Measurements from ENCODE around the gene FIP1L1.

Gene FIP1L1

GRCh38 chr4:53371049-53371448 is 6.4 kb upstream of the FIP1L1 start:
- Histone ChIP-seq H3K79me2 (ENCODE audit: insufficient read depth, low read length) (no peaks in the 10 kb centered on the region), H3K9me3 (ENCODE audit: low read length) (no peaks in the 10 kb centered on the region), H3K9ac (ENCODE audit: low read length) (no peak overlapping the region), H3F3A (ENCODE audit: insufficient read depth, low read length) (no peaks in the 10 kb centered on the region), H3K27ac (ENCODE audit: low read depth, low read length, poor library complexity, severe bottlenecking) (no peak overlapping the region), H3K4me2 (ENCODE audit: low read length) (no peak overlapping the region), H2AFZ (ENCODE audit: low read length) (no peak overlapping the region), H3K9me2 (ENCODE audit: low read depth, low read length) (no peaks in the 10 kb centered on the region; the same call in 1 of the 2 replicates), H4K20me1 (ENCODE audit: insufficient read depth, low read length) (no peaks in the 10 kb centered on the region), H3K4me1 (ENCODE audit: insufficient read depth, low read length, severe bottlenecking) (peaks cover 7% of the 10 kb centered on the region), H3K27me3 (ENCODE audit: insufficient read depth, low read length) (no peaks in the 10 kb centered on the region), H3K36me3 (ENCODE audit: insufficient read depth, low read length) (no peaks in the 10 kb centered on the region), H3K4me3 (ENCODE audit: low read depth, low read length, poor library complexity, severe bottlenecking) (no peak overlapping the region)
- TF ChIP-seq EZH2 (IDR thresholded peaks at IDR 0.05; ENCODE audit: borderline replicate concordance, low read length) = no peak
- TF ChIP-seq, protein P1, sequence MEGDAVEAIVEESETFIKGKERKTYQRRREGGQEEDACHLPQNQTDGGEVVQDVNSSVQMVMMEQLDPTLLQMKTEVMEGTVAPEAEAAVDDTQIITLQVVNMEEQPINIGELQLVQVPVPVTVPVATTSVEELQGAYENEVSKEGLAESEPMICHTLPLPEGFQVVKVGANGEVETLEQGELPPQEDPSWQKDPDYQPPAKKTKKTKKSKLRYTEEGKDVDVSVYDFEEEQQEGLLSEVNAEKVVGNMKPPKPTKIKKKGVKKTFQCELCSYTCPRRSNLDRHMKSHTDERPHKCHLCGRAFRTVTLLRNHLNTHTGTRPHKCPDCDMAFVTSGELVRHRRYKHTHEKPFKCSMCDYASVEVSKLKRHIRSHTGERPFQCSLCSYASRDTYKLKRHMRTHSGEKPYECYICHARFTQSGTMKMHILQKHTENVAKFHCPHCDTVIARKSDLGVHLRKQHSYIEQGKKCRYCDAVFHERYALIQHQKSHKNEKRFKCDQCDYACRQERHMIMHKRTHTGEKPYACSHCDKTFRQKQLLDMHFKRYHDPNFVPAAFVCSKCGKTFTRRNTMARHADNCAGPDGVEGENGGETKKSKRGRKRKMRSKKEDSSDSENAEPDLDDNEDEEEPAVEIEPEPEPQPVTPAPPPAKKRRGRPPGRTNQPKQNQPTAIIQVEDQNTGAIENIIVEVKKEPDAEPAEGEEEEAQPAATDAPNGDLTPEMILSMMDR (IDR thresholded peaks at IDR 0.05; ENCODE audit: low read length) = no peak

GRCh38 chr4:53371843-53372521 is 5.5 kb upstream of the FIP1L1 start:
- TF ChIP-seq, protein P1 (IDR thresholded peaks at IDR 0.05; ENCODE audit: low read length) = no peak
- TF ChIP-seq EZH2 (IDR thresholded peaks at IDR 0.05; ENCODE audit: borderline replicate concordance, low read length) = no peak
- Histone ChIP-seq H3K79me2 (ENCODE audit: insufficient read depth, low read length) (no peaks in the 10 kb centered on the region), H3K9me3 (ENCODE audit: low read length) (no peaks in the 10 kb centered on the region), H3F3A (ENCODE audit: insufficient read depth, low read length) (no peaks in the 10 kb centered on the region), H3K27me3 (ENCODE audit: insufficient read depth, low read length) (no peaks in the 10 kb centered on the region), H3K9me2 (ENCODE audit: low read depth, low read length) (no peaks in the 10 kb centered on the region; the same call in 1 of the 2 replicates), H3K4me3 (ENCODE audit: low read depth, low read length, poor library complexity, severe bottlenecking) (no peak overlapping the region), H3K4me2 (ENCODE audit: low read length) (no peak overlapping the region), H3K27ac (ENCODE audit: low read depth, low read length, poor library complexity, severe bottlenecking) (no peak overlapping the region), H2AFZ (ENCODE audit: low read length) (no peak overlapping the region), H3K4me1 (ENCODE audit: insufficient read depth, low read length, severe bottlenecking) (peaks cover 3% of the 10 kb centered on the region), H3K9ac (ENCODE audit: low read length) (no peak overlapping the region), H3K36me3 (ENCODE audit: insufficient read depth, low read length) (no peaks in the 10 kb centered on the region), H4K20me1 (ENCODE audit: insufficient read depth, low read length) (no peaks in the 10 kb centered on the region)

DNA sequence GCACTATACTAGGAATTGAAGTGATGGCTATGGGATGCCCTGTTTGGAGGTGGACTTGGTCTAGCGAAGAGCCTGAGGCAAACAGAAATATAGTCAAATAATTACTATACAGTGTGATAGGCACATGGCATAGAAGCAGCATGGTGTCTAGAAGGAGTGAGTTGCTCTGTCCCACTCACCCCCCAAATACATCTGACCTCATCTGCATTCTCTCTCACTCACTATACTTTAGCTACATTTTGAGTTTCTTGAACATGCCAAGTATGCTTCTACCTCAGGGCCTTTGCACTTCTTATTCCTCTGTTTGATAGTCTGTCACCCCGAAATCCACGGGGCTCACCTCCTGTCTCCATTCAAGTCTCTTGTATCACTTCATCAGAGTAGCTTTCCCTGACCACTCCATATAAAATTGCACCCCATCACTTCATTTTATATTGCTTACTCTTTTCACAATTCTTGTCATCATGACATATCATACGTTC is 2.6 kb upstream of the FIP1L1 start:
- Histone ChIP-seq H3K4me3 (ENCODE audit: low read depth, low read length, poor library complexity, severe bottlenecking) (no peak overlapping the region), H3K36me3 (ENCODE audit: insufficient read depth, low read length) (peaks cover 4% of the 10 kb centered on the region; the same call in 1 of the 2 replicates), H3K9ac (ENCODE audit: low read length) (no peak overlapping the region), H3K9me2 (ENCODE audit: low read depth, low read length) (no peaks in the 10 kb centered on the region), H3K27ac (ENCODE audit: low read depth, low read length, poor library complexity, severe bottlenecking) (no peak overlapping the region), H3F3A (ENCODE audit: insufficient read depth, low read length) (no peaks in the 10 kb centered on the region), H2AFZ (ENCODE audit: low read length) (no peak overlapping the region), H3K27me3 (ENCODE audit: insufficient read depth, low read length) (no peaks in the 10 kb centered on the region), H3K4me1 (ENCODE audit: insufficient read depth, low read length, severe bottlenecking) (peaks cover 20% of the 10 kb centered on the region), H3K4me2 (ENCODE audit: low read length) (no peak overlapping the region), H3K79me2 (ENCODE audit: insufficient read depth, low read length) (peaks cover 22% of the 10 kb centered on the region), H4K20me1 (ENCODE audit: insufficient read depth, low read length) (no peaks in the 10 kb centered on the region; the same call in 1 of the 2 replicates), H3K9me3 (ENCODE audit: low read length) (no peaks in the 10 kb centered on the region)
- no peak for TF ChIP-seq EZH2 (IDR thresholded peaks at IDR 0.05; ENCODE audit: borderline replicate concordance, low read length)

Measured in OCI-LY1 (cell line).